OCI-LY7 (cell line): ENCODE data around the gene CLCN6. TPM values are rescaled to one million over a fixed set of nuclear protein-coding genes. Genes with fewer than 3 reads are reported as not detected.

ENCODE experiments used
- BruUV-seq: library from RNA; stranded (reverse); fragments of 400-500 nt; replicated peaks from 2 replicates; lab custom pipeline; 2021; lab: Mats Ljungman, UMichigan
- CTCF ChIA-PET: fragments of 300-600 bp; sonication (Branson Sonifier 250); formaldehyde crosslinking; loops from one replicate; lab custom pipeline; 2022; ENCODE audit warnings: antibody characterized with exemption; ENCODE audit not compliant: unreplicated experiment; lab: Charles Lee
- POLR2A ChIA-PET: fragments of 300-600 bp; sonication (Branson Sonifier 250); formaldehyde crosslinking; loops from one replicate; lab custom pipeline; 2022; ENCODE audit warnings: antibody characterized with exemption; lab: Charles Lee
- DNase-seq: peaks from one replicate; pipeline ENCODE4 v3.0.0-alpha.2; 2015; ENCODE audit warnings: low spot score
- H2AFZ ChIP-seq: fragments of 200-600 bp; sonication (generic), shearing (Covaris generic); 2 replicates; pipeline ENCODE4 v1.6.1; 2014; ENCODE audit warnings: mild to moderate bottlenecking, antibody characterized with exemption, low read length, moderate library complexity
- H3K27ac ChIP-seq: fragments of 200-600 bp; sonication (generic); 2 replicates; pipeline ENCODE4 v1.5.1; 2014; ENCODE audit warnings: mixed run types, low read depth, mild to moderate bottlenecking, moderate library complexity, low read length, inconsistent platforms; ENCODE audit not compliant: poor library complexity, severe bottlenecking
- H3K36me3 ChIP-seq: fragments of 200-600 bp; sonication (generic); 2 replicates; pipeline ENCODE4 v1.6.1; 2014; ENCODE audit warnings: mild to moderate bottlenecking, antibody characterized with exemption, low read length, moderate library complexity, mixed read lengths; ENCODE audit not compliant: insufficient read depth
- H3K4me1 ChIP-seq: fragments of 200-600 bp; sonication (generic); 2 replicates; pipeline ENCODE4 v1.5.1; 2014; ENCODE audit warnings: mild to moderate bottlenecking, low read length; ENCODE audit not compliant: insufficient read depth, poor library complexity, severe bottlenecking
- H3K4me2 ChIP-seq: fragments of 200-600 bp; sonication (generic); 2 replicates; pipeline ENCODE4 v1.6.1; 2014; ENCODE audit warnings: mild to moderate bottlenecking, low read length
- H3K4me3 ChIP-seq: fragments of 200-600 bp; sonication (generic); 2 replicates; pipeline ENCODE4 v1.5.1; 2014; ENCODE audit warnings: mild to moderate bottlenecking, low read depth, low read length; ENCODE audit not compliant: poor library complexity, severe bottlenecking
- H3K79me2 ChIP-seq: fragments of 200-600 bp; sonication (generic); 2 replicates; pipeline ENCODE4 v1.6.1; 2016; ENCODE audit warnings: low read depth, mild to moderate bottlenecking, low read length, moderate library complexity, mixed read lengths; ENCODE audit not compliant: insufficient read depth
- H3K9me2 ChIP-seq: fragments of 200-600 bp; sonication (generic); 2 replicates; pipeline ENCODE4 v1.6.1; 2016; ENCODE audit warnings: mild to moderate bottlenecking, low read length, mixed read lengths; ENCODE audit not compliant: insufficient read depth
- H3K9me3 ChIP-seq: fragments of 200-600 bp; sonication (generic); 2 replicates; pipeline ENCODE4 v1.6.1; 2014; ENCODE audit warnings: mild to moderate bottlenecking, mixed run types, low read length, mixed read lengths
- H4K20me1 ChIP-seq: fragments of 200-600 bp; sonication (generic); 2 replicates; pipeline ENCODE4 v1.6.1; 2014; ENCODE audit warnings: mild to moderate bottlenecking, antibody characterized with exemption, low read length, moderate library complexity, mixed read lengths; ENCODE audit not compliant: insufficient read depth
- EZH2phosphoT487 ChIP-seq: fragments of 200-600 bp; sonication (generic); IDR thresholded peaks from 2 replicates; pipeline ENCODE4 v1.6.1; 2018; ENCODE audit warnings: low read depth, borderline replicate concordance, mild to moderate bottlenecking, mixed run types, antibody characterized with exemption, low read length, moderate library complexity, mixed read lengths
- intact Hi-C: fragments of 100-400 bp; cut with micrococcal nuclease; formaldehyde crosslinking; loops from one replicate; pipeline ENCODE4 v1.10.0; 2022; ENCODE audit not compliant: unreplicated experiment
- total RNA-seq, 2 experiments: library from RNA; depleted of rRNA in 1 of 2; stranded (reverse); fragments of >200 nt in 1 of 2; shearing (Covaris generic) in 1 of 2; gene quantifications; 2 replicates each; pipeline ENCODE4 v1.2.3, GENCODE V29; 2014 to 2022
- TF ChIP-seq, protein P1 (sequence below): fragments of 200-600 bp; sonication (generic); conservative IDR thresholded peaks from 2 replicates; pipeline ENCODE4 v1.5.1; 2014; ENCODE audit warnings: mild to moderate bottlenecking, antibody characterized with exemption, low read length, moderate library complexity, mixed read lengths

Gene CLCN6
- total RNA-seq, 2 experiments from 2014 or later = 19.7 to 65.8 TPM

DNA sequence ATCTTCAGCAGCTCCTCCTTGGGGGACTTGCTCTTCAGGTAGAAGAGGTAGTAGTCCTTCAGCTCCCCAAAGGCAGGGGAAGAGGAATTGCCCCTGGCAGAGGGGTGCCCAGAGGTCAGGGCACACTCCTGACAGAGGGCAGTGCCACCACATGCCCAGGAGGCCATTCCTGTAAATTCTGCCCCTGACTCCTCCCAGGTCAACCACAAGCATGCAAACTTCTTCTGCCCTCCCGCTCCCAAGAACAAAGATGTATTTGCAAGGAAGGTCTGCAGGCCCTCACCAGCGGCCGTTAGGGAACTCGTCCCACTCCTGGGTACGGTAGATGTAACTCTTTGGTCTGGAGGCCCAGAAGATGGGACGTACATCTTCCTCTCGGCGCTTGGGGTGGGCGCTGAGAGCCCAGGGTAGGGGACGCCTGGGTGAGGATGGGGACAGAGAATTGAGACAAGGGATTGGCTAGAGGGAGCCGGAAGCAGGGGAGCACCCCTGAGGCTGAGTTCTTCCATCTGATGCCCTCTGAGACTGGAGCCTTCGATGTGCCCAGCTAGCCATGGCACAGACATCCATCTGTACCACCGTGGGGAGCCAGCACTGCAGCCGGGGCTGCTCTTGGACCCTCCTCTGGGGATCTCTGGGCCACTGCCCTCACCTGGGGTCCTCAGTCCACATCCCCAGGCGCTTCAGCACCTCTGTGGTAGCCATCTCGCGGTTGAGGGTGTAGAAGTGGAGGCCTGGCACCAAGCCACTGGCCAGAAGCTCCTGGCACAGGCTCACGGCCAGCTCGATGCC, 11.3 kb upstream of the CLCN6 start:
- DNase-seq = no peak
- Histone ChIP-seq H2AFZ (no peak overlapping the region), H3K9me2 (no peaks in the 10 kb centered on the region), H3K4me3 (no peak overlapping the region), H4K20me1 (no peaks in the 10 kb centered on the region), H3K36me3 (peaks cover 62% of the 10 kb centered on the region; the same call in 1 of the 2 replicates), H3K4me2 (no peak overlapping the region), H3K79me2 (no peaks in the 10 kb centered on the region), H3K27ac (no peak overlapping the region), H3K4me1 (no peaks in the 10 kb centered on the region), H3K9me3 (no peaks in the 10 kb centered on the region)
- ChIA-PET CTCF (no interaction called here), POLR2A (interaction anchor here (0.5 to 0.6 kb wide), 2 partner anchors 18 to 187 kb away, joined by 3 read pairs; no protein-coding TSS in a partner anchor)
- no TSS peak for BruUV-seq
- intact Hi-C loops = no loop called here
- no peak for TF ChIP-seq EZH2phosphoT487
- TF ChIP-seq, protein P1, sequence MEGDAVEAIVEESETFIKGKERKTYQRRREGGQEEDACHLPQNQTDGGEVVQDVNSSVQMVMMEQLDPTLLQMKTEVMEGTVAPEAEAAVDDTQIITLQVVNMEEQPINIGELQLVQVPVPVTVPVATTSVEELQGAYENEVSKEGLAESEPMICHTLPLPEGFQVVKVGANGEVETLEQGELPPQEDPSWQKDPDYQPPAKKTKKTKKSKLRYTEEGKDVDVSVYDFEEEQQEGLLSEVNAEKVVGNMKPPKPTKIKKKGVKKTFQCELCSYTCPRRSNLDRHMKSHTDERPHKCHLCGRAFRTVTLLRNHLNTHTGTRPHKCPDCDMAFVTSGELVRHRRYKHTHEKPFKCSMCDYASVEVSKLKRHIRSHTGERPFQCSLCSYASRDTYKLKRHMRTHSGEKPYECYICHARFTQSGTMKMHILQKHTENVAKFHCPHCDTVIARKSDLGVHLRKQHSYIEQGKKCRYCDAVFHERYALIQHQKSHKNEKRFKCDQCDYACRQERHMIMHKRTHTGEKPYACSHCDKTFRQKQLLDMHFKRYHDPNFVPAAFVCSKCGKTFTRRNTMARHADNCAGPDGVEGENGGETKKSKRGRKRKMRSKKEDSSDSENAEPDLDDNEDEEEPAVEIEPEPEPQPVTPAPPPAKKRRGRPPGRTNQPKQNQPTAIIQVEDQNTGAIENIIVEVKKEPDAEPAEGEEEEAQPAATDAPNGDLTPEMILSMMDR = no peak

DNA sequence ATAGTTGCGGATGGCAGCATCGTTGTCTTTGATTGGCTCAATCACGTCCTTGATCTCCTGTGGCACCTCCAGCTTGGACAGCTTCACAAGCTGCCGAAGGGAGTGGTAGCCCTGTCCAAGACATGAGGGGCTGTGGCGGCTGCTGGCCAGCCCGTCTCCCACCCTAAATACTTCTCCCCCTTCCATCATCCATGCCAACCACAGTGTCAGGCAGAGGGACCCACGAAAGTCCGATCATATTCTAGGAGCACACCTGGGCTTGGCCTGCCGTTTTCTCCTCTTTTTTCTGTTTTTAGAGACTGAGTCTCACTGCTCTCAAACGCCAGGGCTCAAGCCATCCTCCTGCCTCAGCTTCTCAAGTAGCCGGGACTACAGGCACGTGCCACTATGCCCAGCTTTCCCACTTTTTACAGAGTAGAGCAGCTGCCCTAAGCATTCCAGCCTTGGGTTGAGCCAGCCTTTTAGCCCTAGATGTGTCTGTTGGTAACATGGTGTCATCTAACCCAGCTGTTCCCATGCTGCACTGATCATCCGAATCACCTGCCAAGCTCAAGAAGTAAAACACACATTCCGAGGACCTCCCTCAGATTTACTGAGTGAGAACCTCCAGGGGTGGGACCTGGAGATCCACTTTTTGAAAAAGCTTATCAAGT, 10.6 kb upstream of the CLCN6 start:
- no peak for DNase-seq
- intact Hi-C loops = no loop called here
- no TSS peak for BruUV-seq
- ChIA-PET CTCF (interaction anchor here (0.6 kb wide), 1 partner anchor 78 kb away, joined by 4 read pairs; no protein-coding TSS in a partner anchor), POLR2A (interaction anchor here (0.6 kb wide), 1 partner anchor 19 kb away, joined by 3 read pairs; no protein-coding TSS in a partner anchor)
- Histone ChIP-seq H3K9me2 (no peaks in the 10 kb centered on the region), H3K79me2 (no peaks in the 10 kb centered on the region), H3K9me3 (no peaks in the 10 kb centered on the region), H3K4me2 (no peak overlapping the region), H3K36me3 (peaks cover 68% of the 10 kb centered on the region; the same call in 1 of the 2 replicates), H3K27ac (no peak overlapping the region), H3K4me1 (no peaks in the 10 kb centered on the region), H3K4me3 (no peak overlapping the region), H4K20me1 (no peaks in the 10 kb centered on the region), H2AFZ (no peak overlapping the region)
- TF ChIP-seq, protein P1 = no peak
- TF ChIP-seq EZH2phosphoT487 = no peak
